SK-N-SH (cell line): ENCODE measurements around the gene TWNK.

Experiments used
- CHD2 ChIP-seq: fragments of 150-350 bp; IDR thresholded peaks from 2 replicates; pipeline ENCODE4 v1.6.1; 2018; ENCODE audit warnings: low read length; ENCODE audit not compliant: partially characterized antibody
- EP300 ChIP-seq, 2 experiments: IDR thresholded peaks; 2 replicates each; pipeline versions ENCODE4 v1.4.0 to v1.6.1; 2012; ENCODE audit warnings: borderline replicate concordance in 1 of 2, low read depth in 1 of 2, low read length in 1 of 2
- JUND ChIP-seq: IDR thresholded peaks from 2 replicates; pipeline ENCODE4 v1.4.0; 2012
- POLR2AphosphoS5 ChIP-seq: IDR thresholded peaks from 2 replicates; pipeline ENCODE4 v1.6.1; 2012; ENCODE audit warnings: low read depth, low read length
- TAF1 ChIP-seq: IDR thresholded peaks from 2 replicates; pipeline ENCODE4 v1.6.1; 2012; ENCODE audit warnings: low read depth, mild to moderate bottlenecking, low read length, moderate library complexity, borderline replicate concordance
- TF ChIP-seq, protein P1 (sequence below): fragments of 150-350 bp; IDR thresholded peaks from 2 replicates; pipeline ENCODE4 v1.6.1; 2017; ENCODE audit warnings: antibody characterized with exemption, low read length, low read depth, borderline replicate concordance
- TF ChIP-seq, protein P2 (sequence below): fragments of 200-600 bp; sonication (generic); IDR thresholded peaks from 2 replicates; pipeline ENCODE4 v1.6.1; 2017; ENCODE audit warnings: antibody characterized with exemption, mild to moderate bottlenecking, moderate library complexity
- TF ChIP-seq, protein P3 (sequence below): IDR thresholded peaks from 2 replicates; pipeline ENCODE4 v1.6.1; 2012; ENCODE audit warnings: mild to moderate bottlenecking, low read depth, low read length, moderate library complexity

DNA sequence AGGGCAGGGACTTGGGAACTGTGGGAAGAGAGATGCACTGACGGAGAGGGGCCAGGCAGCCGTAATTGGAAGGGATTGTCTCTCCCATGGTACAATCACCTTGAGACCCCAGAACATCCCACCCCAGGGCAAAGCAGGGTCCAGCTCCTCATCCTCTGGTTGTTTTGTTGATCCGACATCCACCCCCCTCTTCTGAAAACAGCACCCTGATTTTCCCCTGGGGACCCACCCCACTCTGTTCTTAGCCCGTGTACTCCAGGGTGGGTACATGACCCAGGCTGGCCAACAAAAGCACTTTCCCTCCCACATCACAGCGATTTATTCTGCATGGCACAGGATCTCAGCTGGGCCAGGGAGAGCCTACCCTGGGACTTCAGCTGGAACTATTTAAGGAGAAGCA is 29.5 kb downstream of the TWNK start:
- TF ChIP-seq JUND = no peak
- TF ChIP-seq, protein P1, sequence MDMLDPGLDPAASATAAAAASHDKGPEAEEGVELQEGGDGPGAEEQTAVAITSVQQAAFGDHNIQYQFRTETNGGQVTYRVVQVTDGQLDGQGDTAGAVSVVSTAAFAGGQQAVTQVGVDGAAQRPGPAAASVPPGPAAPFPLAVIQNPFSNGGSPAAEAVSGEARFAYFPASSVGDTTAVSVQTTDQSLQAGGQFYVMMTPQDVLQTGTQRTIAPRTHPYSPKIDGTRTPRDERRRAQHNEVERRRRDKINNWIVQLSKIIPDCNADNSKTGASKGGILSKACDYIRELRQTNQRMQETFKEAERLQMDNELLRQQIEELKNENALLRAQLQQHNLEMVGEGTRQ = no peak
- TF ChIP-seq, protein P2, sequence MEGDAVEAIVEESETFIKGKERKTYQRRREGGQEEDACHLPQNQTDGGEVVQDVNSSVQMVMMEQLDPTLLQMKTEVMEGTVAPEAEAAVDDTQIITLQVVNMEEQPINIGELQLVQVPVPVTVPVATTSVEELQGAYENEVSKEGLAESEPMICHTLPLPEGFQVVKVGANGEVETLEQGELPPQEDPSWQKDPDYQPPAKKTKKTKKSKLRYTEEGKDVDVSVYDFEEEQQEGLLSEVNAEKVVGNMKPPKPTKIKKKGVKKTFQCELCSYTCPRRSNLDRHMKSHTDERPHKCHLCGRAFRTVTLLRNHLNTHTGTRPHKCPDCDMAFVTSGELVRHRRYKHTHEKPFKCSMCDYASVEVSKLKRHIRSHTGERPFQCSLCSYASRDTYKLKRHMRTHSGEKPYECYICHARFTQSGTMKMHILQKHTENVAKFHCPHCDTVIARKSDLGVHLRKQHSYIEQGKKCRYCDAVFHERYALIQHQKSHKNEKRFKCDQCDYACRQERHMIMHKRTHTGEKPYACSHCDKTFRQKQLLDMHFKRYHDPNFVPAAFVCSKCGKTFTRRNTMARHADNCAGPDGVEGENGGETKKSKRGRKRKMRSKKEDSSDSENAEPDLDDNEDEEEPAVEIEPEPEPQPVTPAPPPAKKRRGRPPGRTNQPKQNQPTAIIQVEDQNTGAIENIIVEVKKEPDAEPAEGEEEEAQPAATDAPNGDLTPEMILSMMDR = no peak
- no peak for TF ChIP-seq CHD2
- TF ChIP-seq TAF1 = no peak
- no peak for TF ChIP-seq POLR2AphosphoS5
- no peak for TF ChIP-seq EP300 (IDR thresholded peaks at IDR 0.05; ENCODE audit: borderline replicate concordance in 1 of 2, low read depth in 1 of 2, low read length in 1 of 2)
- TF ChIP-seq, protein P3, sequence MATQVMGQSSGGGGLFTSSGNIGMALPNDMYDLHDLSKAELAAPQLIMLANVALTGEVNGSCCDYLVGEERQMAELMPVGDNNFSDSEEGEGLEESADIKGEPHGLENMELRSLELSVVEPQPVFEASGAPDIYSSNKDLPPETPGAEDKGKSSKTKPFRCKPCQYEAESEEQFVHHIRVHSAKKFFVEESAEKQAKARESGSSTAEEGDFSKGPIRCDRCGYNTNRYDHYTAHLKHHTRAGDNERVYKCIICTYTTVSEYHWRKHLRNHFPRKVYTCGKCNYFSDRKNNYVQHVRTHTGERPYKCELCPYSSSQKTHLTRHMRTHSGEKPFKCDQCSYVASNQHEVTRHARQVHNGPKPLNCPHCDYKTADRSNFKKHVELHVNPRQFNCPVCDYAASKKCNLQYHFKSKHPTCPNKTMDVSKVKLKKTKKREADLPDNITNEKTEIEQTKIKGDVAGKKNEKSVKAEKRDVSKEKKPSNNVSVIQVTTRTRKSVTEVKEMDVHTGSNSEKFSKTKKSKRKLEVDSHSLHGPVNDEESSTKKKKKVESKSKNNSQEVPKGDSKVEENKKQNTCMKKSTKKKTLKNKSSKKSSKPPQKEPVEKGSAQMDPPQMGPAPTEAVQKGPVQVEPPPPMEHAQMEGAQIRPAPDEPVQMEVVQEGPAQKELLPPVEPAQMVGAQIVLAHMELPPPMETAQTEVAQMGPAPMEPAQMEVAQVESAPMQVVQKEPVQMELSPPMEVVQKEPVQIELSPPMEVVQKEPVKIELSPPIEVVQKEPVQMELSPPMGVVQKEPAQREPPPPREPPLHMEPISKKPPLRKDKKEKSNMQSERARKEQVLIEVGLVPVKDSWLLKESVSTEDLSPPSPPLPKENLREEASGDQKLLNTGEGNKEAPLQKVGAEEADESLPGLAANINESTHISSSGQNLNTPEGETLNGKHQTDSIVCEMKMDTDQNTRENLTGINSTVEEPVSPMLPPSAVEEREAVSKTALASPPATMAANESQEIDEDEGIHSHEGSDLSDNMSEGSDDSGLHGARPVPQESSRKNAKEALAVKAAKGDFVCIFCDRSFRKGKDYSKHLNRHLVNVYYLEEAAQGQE = no peak
